WI38 (cell line): ENCODE data around the gene PDE4D.

Source experiments
- H3K4me3 ChIP-seq: 2 replicates; pipeline ENCODE4 v1.5.1; 2011; ENCODE audit warnings: low read depth, mild to moderate bottlenecking, control low read depth, low read length
- TF ChIP-seq, protein P1 (sequence below): IDR thresholded peaks from 2 replicates; pipeline ENCODE4 v1.5.1; 2012; ENCODE audit warnings: low read depth, mild to moderate bottlenecking, control low read depth, low read length

Gene PDE4D

DNA sequence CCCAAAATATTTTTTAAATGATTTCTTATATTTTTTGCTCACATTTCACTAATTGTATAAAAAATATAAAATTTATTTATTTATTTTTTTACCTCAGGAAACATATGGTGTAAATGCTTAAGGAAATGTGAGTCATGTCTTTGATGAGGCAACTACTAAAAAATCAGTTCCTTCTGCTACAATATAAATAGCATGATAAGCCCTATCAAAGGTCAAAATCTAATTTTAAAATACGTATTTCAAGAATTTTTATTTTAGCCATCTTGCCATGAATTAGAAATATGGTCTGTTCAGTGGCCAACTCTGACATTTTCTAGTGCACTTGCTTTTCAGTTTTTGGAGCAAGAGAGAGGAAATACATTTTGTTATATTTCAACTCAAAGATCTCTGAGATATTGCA lies 50.5 kb downstream of the PDE4D start:
- TF ChIP-seq, protein P1, sequence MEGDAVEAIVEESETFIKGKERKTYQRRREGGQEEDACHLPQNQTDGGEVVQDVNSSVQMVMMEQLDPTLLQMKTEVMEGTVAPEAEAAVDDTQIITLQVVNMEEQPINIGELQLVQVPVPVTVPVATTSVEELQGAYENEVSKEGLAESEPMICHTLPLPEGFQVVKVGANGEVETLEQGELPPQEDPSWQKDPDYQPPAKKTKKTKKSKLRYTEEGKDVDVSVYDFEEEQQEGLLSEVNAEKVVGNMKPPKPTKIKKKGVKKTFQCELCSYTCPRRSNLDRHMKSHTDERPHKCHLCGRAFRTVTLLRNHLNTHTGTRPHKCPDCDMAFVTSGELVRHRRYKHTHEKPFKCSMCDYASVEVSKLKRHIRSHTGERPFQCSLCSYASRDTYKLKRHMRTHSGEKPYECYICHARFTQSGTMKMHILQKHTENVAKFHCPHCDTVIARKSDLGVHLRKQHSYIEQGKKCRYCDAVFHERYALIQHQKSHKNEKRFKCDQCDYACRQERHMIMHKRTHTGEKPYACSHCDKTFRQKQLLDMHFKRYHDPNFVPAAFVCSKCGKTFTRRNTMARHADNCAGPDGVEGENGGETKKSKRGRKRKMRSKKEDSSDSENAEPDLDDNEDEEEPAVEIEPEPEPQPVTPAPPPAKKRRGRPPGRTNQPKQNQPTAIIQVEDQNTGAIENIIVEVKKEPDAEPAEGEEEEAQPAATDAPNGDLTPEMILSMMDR, result no peak
- H3K4me3 ChIP-seq, result no peak overlapping the region

- no peak overlapping the region for H3K4me3 ChIP-seq
- TF ChIP-seq, protein P1, result no peak
Observed at GRCh38 chr5:59840200-59840601, 53.3 kb downstream of the PDE4D start.

- H3K4me3 ChIP-seq, result no peak overlapping the region
- TF ChIP-seq, protein P1, result no peak
Observed at GRCh38 chr5:59838989-59839388, 54.5 kb downstream of the PDE4D start.

DNA sequence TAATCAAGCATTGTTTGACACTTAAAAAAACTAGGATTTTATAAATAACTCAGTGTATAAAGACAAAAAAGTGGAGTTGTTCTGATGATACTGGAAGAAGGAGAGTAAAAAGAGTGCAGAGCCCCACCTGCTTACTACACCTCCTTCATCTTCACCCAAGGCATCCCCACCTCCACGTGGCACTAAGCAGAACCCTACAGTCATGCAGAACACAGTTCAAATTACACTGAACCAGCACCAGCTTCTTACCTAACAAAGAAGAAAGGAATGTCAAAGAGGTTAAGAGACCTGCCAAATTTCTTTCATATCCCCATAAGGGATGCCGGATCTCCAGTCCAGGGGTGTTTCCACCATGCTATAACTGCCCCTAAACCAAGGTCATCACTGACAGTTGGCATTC lies 55.5 kb downstream of the PDE4D start:
- no peak overlapping the region for H3K4me3 ChIP-seq
- TF ChIP-seq, protein P1, result no peak

GRCh38 chr5:59837071-59837470 lies 56.5 kb downstream of the PDE4D start:
- H3K4me3 ChIP-seq, result no peak overlapping the region
- TF ChIP-seq, protein P1, result no peak

GRCh38 chr5:59835800-59836199 lies 57.7 kb downstream of the PDE4D start:
- H3K4me3 ChIP-seq, result no peak overlapping the region
- TF ChIP-seq, protein P1, result no peak

DNA sequence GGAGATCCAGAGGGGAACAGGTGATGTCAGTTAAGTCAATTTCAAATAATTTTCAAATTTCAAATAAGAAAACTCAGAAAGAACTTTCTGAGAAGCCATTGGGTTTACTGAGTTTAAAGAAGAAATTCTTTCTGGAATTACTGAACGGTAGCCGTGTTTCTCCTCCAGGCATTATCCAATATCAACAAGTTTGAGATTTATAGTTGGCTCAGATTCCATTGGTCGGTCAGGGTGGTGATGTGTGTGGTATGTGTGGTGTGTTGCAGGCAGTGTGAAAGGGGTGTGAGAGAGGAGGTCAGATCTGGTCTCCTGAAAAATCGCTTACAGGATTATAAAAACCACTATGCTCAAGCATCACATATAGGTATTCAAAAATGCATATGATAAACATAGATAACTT lies 60.1 kb downstream of the PDE4D start:
- no peak overlapping the region for H3K4me3 ChIP-seq
- TF ChIP-seq, protein P1, result no peak
